ENCODE data around the gene CARD9.

DNA sequence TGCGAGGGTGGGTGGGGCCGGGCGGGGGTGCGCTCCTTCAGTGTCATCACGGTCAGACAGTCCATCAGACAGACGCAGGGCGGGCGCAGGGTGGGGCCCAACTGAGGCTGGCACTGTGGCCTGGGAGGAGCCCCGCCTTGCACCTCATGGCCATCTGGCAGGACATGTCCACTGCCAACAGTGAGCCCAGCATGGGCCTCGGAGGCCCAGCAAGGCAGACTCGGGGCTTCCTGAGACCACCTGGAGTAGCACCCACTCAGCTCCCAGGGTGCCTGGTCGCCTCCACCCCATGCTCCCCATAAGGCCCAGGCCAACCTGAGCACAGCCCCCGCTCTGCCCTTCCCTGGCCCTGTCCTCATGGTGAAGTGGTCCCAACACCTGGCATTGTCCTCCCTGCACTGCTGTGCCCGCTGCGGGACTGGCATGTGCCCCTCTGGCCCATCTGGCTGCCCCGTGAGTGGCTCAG lies 54.7 kb downstream of the CARD9 start:
- TF ChIP-seq, protein P1, sequence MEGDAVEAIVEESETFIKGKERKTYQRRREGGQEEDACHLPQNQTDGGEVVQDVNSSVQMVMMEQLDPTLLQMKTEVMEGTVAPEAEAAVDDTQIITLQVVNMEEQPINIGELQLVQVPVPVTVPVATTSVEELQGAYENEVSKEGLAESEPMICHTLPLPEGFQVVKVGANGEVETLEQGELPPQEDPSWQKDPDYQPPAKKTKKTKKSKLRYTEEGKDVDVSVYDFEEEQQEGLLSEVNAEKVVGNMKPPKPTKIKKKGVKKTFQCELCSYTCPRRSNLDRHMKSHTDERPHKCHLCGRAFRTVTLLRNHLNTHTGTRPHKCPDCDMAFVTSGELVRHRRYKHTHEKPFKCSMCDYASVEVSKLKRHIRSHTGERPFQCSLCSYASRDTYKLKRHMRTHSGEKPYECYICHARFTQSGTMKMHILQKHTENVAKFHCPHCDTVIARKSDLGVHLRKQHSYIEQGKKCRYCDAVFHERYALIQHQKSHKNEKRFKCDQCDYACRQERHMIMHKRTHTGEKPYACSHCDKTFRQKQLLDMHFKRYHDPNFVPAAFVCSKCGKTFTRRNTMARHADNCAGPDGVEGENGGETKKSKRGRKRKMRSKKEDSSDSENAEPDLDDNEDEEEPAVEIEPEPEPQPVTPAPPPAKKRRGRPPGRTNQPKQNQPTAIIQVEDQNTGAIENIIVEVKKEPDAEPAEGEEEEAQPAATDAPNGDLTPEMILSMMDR (conservative IDR thresholded peaks at IDR 0.05), result no peak
- TF ChIP-seq EZH2 (IDR thresholded peaks at IDR 0.05; ENCODE audit: low read depth), result no peak

Measured in PC-9 (cell line).